Thyroid gland (tissue), 4 donors: ENCODE measurements around the gene ADAMTS15. TPM values are rescaled to one million over a fixed set of nuclear protein-coding genes. Genes with fewer than 3 reads are reported as not detected.

ENCODE experiments used
- DNase-seq, 2 donors: peaks; one replicate each; pipeline ENCODE4 v3.0.0-alpha.2; 2019
- H3K27ac ChIP-seq, 3 donors: fragments of 200-600 bp; sonication (generic); 1 replicate in 2 of 3; 2 replicates in 1 of 3; pipeline ENCODE4 v1.5.1; 2016 to 2019; ENCODE audit warnings: mild to moderate bottlenecking in 1 of 3, moderate library complexity in 1 of 3
- H3K27me3 ChIP-seq: fragments of 200-600 bp; sonication (generic); one replicate; pipeline ENCODE4 v1.5.1; 2019
- H3K36me3 ChIP-seq, 2 donors: fragments of 200-600 bp; sonication (generic); one replicate each; pipeline ENCODE4 v1.5.1; 2016 to 2019
- H3K4me1 ChIP-seq, 2 donors: fragments of 200-600 bp; sonication (generic); one replicate each; pipeline ENCODE4 v1.5.1; 2017 to 2019
- H3K4me3 ChIP-seq, 3 donors: fragments of 200-600 bp; sonication (generic); replicated peaks in 1 of 3; 1 replicate in 2 of 3; 2 replicates in 1 of 3; pipeline ENCODE4 v1.5.1; 2016; ENCODE audit warnings: mild to moderate bottlenecking in 1 of 3
- H3K9me3 ChIP-seq: fragments of 200-600 bp; sonication (generic); one replicate; pipeline ENCODE4 v1.5.1; 2017
- POLR2A ChIP-seq, 2 donors: fragments of 450-650 bp; IDR thresholded peaks; one replicate each; pipeline ENCODE4 v1.6.1; 2017; ENCODE audit warnings: antibody characterized with exemption in 2 of 2, mild to moderate bottlenecking in 2 of 2, moderate library complexity in 1 of 2
- WGBS, 2 donors: methylation state at CpG; one replicate each; pipeline ENCODE4 v1.1.5; 2017; 5-methylcytosine and 5-hydroxymethylcytosine counted together
- intact Hi-C: fragments of 100-400 bp; cut with DNase I; formaldehyde crosslinking; loops from one replicate; pipeline ENCODE4 v1.15.1; 2023
- total RNA-seq, 4 donors: library from RNA; depleted of rRNA; stranded (reverse); fragments of >200 nt; gene quantifications; one replicate each; pipeline ENCODE4 v1.2.3, GENCODE V29; 2016
- TF ChIP-seq, protein P1 (sequence below), 6 experiments: fragments of 200-600 bp in 3 of 6; fragments of 450-650 bp in 3 of 6; sonication (generic) in 3 of 6; IDR thresholded peaks; one replicate each; pipeline ENCODE4 v1.5.1; 2016 to 2019; ENCODE audit warnings: antibody characterized with exemption in 6 of 6, mild to moderate bottlenecking in 2 of 6, inconsistent platforms in 1 of 6, moderate library complexity in 1 of 6

ADAMTS15 gene
- total RNA-seq, 4 donors from 2014 or later: 11.2 to 29.2 (median 23.5) TPM

DNA sequence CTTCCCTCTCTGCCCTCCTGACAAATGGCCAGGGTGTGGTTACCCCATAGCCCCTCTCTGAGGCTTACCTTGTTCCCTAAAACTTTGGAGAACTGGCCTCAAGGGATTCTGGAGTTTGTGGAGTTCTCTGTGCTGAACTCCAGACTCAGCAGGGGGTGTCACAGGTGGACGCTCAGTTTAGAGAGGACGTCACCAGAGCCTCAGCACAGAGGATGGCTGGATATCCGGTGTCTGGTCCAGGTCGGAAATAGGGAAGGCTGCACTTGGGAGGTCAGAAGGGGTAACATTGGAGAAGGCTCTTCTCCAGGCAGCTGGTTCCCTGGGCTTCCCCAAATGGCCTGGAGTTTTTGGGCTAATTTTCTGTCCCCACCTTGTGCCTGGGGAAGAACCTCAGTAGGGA is 64.2 kb downstream of the ADAMTS15 start:
- Histone ChIP-seq H3K27ac (no peak overlapping the region), H3K4me3 (no peak overlapping the region), H3K36me3 (no peaks in the 10 kb centered on the region), H3K27me3 (no peaks in the 10 kb centered on the region), H3K9me3 (no peaks in the 10 kb centered on the region), H3K4me1 (peaks cover 11 to 13% of the 10 kb centered on the region in 2 donors)
- DNase-seq: peak in 1 of 2 donors; percentile 34
- intact Hi-C loops: no loop called here
- 68 to 81% methylated on average over 4 of the region's 4 CpGs for WGBS, 2 donors
- no peak for TF ChIP-seq POLR2A (IDR thresholded peaks at IDR 0.05)
- TF ChIP-seq, protein P1, sequence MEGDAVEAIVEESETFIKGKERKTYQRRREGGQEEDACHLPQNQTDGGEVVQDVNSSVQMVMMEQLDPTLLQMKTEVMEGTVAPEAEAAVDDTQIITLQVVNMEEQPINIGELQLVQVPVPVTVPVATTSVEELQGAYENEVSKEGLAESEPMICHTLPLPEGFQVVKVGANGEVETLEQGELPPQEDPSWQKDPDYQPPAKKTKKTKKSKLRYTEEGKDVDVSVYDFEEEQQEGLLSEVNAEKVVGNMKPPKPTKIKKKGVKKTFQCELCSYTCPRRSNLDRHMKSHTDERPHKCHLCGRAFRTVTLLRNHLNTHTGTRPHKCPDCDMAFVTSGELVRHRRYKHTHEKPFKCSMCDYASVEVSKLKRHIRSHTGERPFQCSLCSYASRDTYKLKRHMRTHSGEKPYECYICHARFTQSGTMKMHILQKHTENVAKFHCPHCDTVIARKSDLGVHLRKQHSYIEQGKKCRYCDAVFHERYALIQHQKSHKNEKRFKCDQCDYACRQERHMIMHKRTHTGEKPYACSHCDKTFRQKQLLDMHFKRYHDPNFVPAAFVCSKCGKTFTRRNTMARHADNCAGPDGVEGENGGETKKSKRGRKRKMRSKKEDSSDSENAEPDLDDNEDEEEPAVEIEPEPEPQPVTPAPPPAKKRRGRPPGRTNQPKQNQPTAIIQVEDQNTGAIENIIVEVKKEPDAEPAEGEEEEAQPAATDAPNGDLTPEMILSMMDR (IDR thresholded peaks at IDR 0.05): no peak

DNA sequence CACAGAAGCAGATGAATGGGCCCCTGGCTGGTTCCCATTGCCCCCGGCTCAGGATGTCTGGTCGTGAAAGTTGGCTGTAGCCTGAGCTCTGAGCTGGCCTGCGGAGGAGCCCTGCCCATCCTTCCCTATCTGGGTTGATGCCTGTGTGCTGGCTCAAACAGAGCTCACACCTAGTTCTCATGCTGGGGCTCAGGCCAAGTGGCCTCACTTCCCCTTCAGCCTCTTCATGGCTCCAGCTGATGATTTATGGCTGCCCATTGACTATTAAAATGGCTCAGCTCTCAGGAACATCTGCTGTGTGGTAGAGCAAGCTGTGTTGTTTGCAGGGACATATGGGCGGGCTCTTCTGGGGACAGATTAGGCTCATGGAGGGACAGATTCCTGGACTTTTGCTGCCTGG is 64.7 kb downstream of the ADAMTS15 start:
- intact Hi-C loops: no loop called here
- Histone ChIP-seq H3K27ac (no peak overlapping the region), H3K9me3 (no peaks in the 10 kb centered on the region), H3K36me3 (no peaks in the 10 kb centered on the region), H3K4me3 (no peak overlapping the region), H3K27me3 (no peaks in the 10 kb centered on the region), H3K4me1 (peaks cover 11 to 13% of the 10 kb centered on the region in 2 donors)
- TF ChIP-seq, protein P1 (IDR thresholded peaks at IDR 0.05): no peak
- TF ChIP-seq POLR2A (IDR thresholded peaks at IDR 0.05): no peak
- DNase-seq: peak in 1 of 2 donors; percentile 41
- WGBS, 2 donors: 54 to 60% methylated on average over 4 of the region's 4 CpGs

DNA sequence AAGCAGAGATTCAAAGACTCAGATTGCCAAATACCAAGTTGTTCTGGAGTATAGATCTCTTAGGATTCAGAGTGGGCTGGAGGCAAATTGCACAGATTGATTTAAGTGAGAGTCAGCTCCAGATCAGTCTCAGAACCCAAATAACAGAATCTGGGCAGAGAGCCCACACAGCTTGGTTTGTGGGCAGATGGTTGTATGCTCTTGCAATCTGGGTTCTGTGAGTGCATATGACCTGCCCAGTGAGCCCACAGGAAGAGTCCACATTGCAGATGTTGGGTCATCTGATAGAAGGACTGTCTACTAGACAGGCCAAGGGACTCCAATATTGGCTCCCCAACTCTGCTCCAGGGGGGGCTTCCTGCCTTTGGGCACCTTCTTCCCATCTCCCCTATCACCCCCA is 65.9 kb downstream of the ADAMTS15 start:
- intact Hi-C loops: no loop called here
- Histone ChIP-seq H3K27ac (no peak overlapping the region), H3K9me3 (no peaks in the 10 kb centered on the region), H3K27me3 (no peaks in the 10 kb centered on the region), H3K36me3 (no peaks in the 10 kb centered on the region), H3K4me1 (peaks cover 15 to 18% of the 10 kb centered on the region in 2 donors), H3K4me3 (no peak overlapping the region)
- no peak for TF ChIP-seq POLR2A (IDR thresholded peaks at IDR 0.05)
- TF ChIP-seq, protein P1 (IDR thresholded peaks at IDR 0.05): no peak
- DNase-seq: no peak

DNA sequence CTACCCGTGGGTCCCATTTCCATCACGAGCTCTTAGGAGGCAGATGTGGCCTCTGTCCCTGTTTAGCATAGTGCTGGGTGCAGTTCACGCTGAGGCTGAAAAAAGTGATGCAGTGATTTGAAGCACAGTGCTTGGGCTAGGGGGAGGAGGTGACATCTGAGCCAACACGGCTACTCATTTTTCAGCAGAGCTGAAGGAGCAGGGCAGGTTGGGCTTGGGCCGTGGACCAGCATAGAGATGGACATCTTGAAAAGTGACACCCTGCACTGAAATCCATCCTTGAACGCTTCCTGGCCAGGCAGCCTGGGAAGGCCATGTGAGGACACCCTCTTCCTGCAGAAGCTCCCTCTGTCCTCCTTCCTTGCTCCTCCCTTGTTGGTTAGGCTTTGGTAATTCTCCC is 66.4 kb downstream of the ADAMTS15 start:
- H3K27ac ChIP-seq: no peak overlapping the region
- DNase-seq: no peak
- 90 to 98% methylated on average over 5 to 6 of the region's 6 CpGs for WGBS, 2 donors
- H3K9me3 ChIP-seq: no peaks in the 10 kb centered on the region
- intact Hi-C loops: no loop called here
- no peaks in the 10 kb centered on the region for H3K27me3 ChIP-seq
- H3K4me3 ChIP-seq: no peak overlapping the region
- H3K4me1 ChIP-seq: peaks cover 17 to 20% of the 10 kb centered on the region in 2 donors
- no peaks in the 10 kb centered on the region for H3K36me3 ChIP-seq
- TF ChIP-seq POLR2A (IDR thresholded peaks at IDR 0.05): no peak
- TF ChIP-seq, protein P1 (IDR thresholded peaks at IDR 0.05): no peak

DNA sequence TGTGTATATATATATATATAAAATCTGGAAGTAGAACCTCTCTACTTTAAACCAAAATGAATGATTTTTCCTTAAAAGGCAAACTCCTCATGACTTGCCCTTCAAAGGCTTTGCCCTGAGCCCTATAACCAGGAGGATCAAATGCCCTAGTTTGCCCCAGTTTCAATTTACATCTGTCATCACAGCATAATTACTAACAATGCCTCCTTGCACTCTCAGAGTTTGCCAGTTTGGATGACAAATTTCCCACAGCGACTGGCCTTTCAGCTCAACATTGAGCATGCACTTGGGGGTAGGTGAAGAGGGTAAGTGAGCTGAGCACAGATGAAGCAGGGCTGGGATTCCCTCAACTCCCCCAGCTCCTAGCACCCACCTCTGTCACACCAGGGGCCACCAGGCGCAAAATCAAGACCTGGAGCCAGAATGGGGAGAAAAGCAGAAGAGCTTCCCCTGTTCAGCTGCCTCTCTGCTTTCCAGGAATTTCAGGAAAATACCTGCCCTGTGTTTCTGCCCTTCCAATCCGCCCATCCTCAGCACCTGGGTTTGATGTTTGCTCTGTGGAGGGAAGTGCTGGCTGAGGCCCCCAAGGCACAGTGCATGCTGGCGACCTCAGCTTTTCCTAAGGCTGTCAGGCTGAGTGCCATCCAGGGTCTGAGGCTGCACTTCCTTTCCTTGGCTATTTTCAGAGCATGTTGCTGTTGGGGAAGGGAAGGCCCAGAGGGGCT is 67.5 kb downstream of the ADAMTS15 start:
- H3K9me3 ChIP-seq: no peaks in the 10 kb centered on the region
- H3K4me1 ChIP-seq: peaks cover 13 to 18% of the 10 kb centered on the region in 2 donors
- 86 to 96% methylated on average over 4 of the region's 4 CpGs for WGBS, 2 donors
- intact Hi-C loops: no loop called here
- TF ChIP-seq, protein P1 (IDR thresholded peaks at IDR 0.05): no peak
- no peak for TF ChIP-seq POLR2A (IDR thresholded peaks at IDR 0.05)
- no peak for DNase-seq
- no peaks in the 10 kb centered on the region for H3K27me3 ChIP-seq
- no peak overlapping the region for H3K4me3 ChIP-seq
- H3K27ac ChIP-seq: no peak overlapping the region
- H3K36me3 ChIP-seq: no peaks in the 10 kb centered on the region
